ENCODE results near the gene TLL2.
"Not testable (repeated sequence)": the region's sequence is repeated elsewhere in the genome, so short reads cannot be mapped to it uniquely, and the experiment has no call there.

DNA sequence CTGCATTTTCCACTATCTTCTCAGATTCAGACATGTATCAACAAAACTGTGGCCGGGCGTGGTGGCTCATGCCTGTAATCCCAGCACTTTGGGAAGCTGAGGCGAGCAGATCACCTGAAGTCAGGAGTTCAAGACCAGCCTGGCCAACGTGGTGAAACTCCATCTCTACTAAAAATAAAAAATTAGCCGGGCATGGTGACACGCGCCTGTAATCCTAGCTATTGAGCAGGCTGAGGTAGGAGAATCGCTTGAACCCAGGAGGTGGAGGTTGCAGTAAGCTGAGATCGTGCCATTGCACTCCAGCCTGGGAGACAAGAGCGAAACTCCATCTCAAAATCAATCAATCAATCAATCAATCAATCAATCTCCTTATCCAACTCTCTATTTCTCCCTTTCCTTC lies 31.8 kb upstream of the TLL2 start:
- TF ChIP-seq, protein P1, sequence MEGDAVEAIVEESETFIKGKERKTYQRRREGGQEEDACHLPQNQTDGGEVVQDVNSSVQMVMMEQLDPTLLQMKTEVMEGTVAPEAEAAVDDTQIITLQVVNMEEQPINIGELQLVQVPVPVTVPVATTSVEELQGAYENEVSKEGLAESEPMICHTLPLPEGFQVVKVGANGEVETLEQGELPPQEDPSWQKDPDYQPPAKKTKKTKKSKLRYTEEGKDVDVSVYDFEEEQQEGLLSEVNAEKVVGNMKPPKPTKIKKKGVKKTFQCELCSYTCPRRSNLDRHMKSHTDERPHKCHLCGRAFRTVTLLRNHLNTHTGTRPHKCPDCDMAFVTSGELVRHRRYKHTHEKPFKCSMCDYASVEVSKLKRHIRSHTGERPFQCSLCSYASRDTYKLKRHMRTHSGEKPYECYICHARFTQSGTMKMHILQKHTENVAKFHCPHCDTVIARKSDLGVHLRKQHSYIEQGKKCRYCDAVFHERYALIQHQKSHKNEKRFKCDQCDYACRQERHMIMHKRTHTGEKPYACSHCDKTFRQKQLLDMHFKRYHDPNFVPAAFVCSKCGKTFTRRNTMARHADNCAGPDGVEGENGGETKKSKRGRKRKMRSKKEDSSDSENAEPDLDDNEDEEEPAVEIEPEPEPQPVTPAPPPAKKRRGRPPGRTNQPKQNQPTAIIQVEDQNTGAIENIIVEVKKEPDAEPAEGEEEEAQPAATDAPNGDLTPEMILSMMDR (conservative IDR thresholded peaks at IDR 0.05; ENCODE audit: low read depth, low read length), result not testable (repeated sequence)
- TF ChIP-seq EZH2 (IDR thresholded peaks at IDR 0.05; ENCODE audit: low read length, unreplicated experiment); EZH2phosphoT487 (IDR thresholded peaks at IDR 0.05; ENCODE audit: borderline replicate concordance, low read length): not testable (repeated sequence)
